K562 (cell line): ENCODE measurements around the gene SPRYD3. TPM values are rescaled to one million over a fixed set of nuclear protein-coding genes. Genes with fewer than 3 reads are reported as not detected.
A peak's percentile ranks its signal among the peaks of the same experiment; 100 is the strongest.

Experiments used
- CBFA2T3 ChIP-seq: fragments of 450-650 bp; IDR thresholded peaks from 2 replicates; pipeline ENCODE4 v1.6.1; 2017
- FOS ChIP-seq: IDR thresholded peaks from 3 replicates; pipeline ENCODE4 v1.6.1; 2011; ENCODE audit not compliant: insufficient read length; ENCODE audit errors: extremely low read depth
- MGA ChIP-seq: fragments of 450-650 bp; IDR thresholded peaks from 2 replicates; pipeline ENCODE4 v1.6.1; 2016; ENCODE audit warnings: mild to moderate bottlenecking, moderate library complexity
- POLR2B ChIP-seq: fragments of 450-650 bp; IDR thresholded peaks from 2 replicates; pipeline ENCODE4 v1.6.1; 2018; ENCODE audit warnings: low read depth; ENCODE audit not compliant: partially characterized antibody
- SMARCA5 ChIP-seq: fragments of 450-650 bp; IDR thresholded peaks from 2 replicates; pipeline ENCODE4 v1.6.1; 2016
- ZNF407 ChIP-seq: fragments of 450-650 bp; IDR thresholded peaks from 2 replicates; pipeline ENCODE4 v1.6.1; 2016; ENCODE audit warnings: low read depth
- ZSCAN29 ChIP-seq: fragments of 450-650 bp; IDR thresholded peaks from 2 replicates; pipeline ENCODE4 v1.6.1; 2017
- polyA plus RNA-seq, 8 experiments: library from polyadenylated mRNA; depleted of rRNA in 4 of 8; stranded (reverse) in 5 of 8; unstranded in 3 of 8; fragments of >200 nt; fragmentation: Nextera tagmentation in 2 of 8; fragmentation: Illumina TruSeq in 1 of 8; extraction: Ambion mirVana in 2 of 8; extraction: Trizol in 1 of 8; gene quantifications; 2 replicates each; pipeline versions ENCODE4 v1.2.1 to v1.2.3, GENCODE V29; 2011 to 2014; ENCODE audit warnings: inconsistent platforms in 1 of 8, missing spikeins in 1 of 8
- total RNA-seq, 7 experiments: library from RNA; depleted of rRNA in 6 of 7; stranded (reverse); fragments of >200 nt in 6 of 7; fragmentation: Illumina TruSeq in 2 of 7; extraction: Trizol in 2 of 7; gene quantifications; 2 replicates each; pipeline versions ENCODE4 v1.2.1 to v1.2.3, GENCODE V29; 2011 to 2021; ENCODE audit warnings: low replicate concordance in 1 of 7

Gene SPRYD3
- total and polyA plus RNA-seq, 9 of the 15 experiments (the other 6 are each of a cell fraction or from before 2014, with no cell fraction given), result 1.5 to 13.6 (median 7.6) TPM

GRCh38 chr12:53046655-53047220 is 32.5 kb downstream of the SPRYD3 start (continued):
- TF ChIP-seq ZNF407 (no peak), CBFA2T3 (no peak), POLR2B (peak; percentile 74), ZSCAN29 (no peak), FOS (no peak), MGA (no peak), SMARCA5 (0 out of 2 replicates have a peak, but pooled peaks have one; percentile 23)
